Measurements from ENCODE around the gene NOS1AP.
"Not testable (repeated sequence)": the region's sequence is repeated elsewhere in the genome, so short reads cannot be mapped to it uniquely, and the experiment has no call there.

NOS1AP gene

DNA sequence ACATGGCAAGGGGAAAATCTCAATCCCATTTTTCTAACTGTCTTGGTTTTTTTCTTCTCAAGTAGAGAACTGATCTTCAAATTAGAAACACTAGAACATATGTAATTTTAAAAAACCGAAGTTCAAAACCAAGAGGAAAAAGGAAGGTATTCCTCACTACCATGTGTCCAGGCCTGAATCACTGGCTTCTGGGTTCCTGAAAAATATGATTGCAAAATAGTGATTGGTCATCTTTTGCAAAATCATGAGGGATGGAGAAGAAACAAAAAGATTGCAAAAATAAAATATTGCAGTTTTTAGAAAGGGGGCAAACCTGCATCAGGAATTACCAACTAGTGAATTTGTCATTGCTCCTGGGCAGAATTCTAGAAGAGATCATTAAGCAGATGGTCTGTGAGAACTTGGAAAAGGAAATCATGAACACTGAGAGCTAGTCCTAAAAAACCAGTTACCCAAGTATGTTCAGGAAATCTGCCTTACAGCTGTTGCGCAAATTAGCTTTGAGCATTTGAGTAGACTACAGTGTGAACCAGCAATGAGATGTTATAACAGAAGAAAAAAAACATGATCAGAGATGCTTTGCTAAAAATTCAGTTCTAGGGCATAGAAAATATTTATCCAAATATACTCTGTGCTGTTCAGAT, 257.8 kb downstream of the NOS1AP start:
- no peak for DNase-seq
- Mint-ChIP-seq H3K27me3 (peaks cover 2% of the 10 kb centered on the region), H3K9me3 (no peaks in the 10 kb centered on the region), H3K36me3 (ENCODE audit: low read depth) (no peaks in the 10 kb centered on the region), H3K27ac (no peak overlapping the region), H3K4me3 (no peak overlapping the region), H3K4me1 (no peaks in the 10 kb centered on the region)
- ATAC-seq: no peak

DNA sequence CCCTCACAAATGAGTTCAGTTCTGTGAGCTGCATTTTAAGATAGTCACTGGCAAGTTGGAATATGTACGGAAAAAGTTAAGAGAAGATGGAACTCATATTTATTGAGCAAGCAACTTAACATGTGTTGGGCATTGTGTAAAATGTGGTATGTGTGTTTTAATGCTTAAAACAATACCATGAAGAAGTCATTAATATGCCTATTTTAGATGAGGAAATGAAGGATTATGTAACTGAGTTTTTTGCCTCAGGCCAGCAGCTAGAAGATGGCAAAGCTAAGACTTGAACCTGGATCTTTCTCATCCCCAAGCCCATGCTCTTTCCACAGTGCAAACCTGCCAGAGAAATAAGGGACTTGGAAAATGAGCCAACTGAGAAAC, 258.3 kb downstream of the NOS1AP start:
- Mint-ChIP-seq H3K27ac (no peak overlapping the region), H3K27me3 (peaks cover 2% of the 10 kb centered on the region), H3K36me3 (ENCODE audit: low read depth) (no peaks in the 10 kb centered on the region), H3K4me1 (no peaks in the 10 kb centered on the region), H3K9me3 (no peaks in the 10 kb centered on the region), H3K4me3 (no peak overlapping the region)
- no peak for ATAC-seq
- DNase-seq: no peak

DNA sequence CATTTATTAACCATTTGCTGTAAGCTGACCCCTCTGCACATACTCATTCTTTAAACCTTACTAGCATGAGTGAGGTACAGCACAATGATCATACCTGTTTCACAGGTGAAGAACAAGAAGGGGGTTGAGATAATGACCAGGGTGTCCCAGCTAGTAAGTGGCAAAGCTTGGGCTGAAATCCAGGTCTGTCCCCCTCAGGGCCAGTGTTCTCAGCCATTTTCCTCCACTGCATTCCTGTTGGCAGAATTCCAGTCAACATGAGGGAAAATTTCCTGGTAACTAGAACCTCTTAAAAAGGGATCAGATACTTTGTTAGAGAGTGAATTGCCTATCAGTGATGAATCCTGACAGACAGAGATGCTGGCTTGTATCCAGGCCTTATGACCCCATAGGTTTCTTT, 259.0 kb downstream of the NOS1AP start:
- Mint-ChIP-seq H3K27ac (no peak overlapping the region), H3K4me1 (no peaks in the 10 kb centered on the region), H3K36me3 (ENCODE audit: low read depth) (no peaks in the 10 kb centered on the region), H3K9me3 (no peaks in the 10 kb centered on the region), H3K27me3 (peaks cover 2% of the 10 kb centered on the region), H3K4me3 (no peak overlapping the region)
- ATAC-seq: no peak
- DNase-seq: no peak

DNA sequence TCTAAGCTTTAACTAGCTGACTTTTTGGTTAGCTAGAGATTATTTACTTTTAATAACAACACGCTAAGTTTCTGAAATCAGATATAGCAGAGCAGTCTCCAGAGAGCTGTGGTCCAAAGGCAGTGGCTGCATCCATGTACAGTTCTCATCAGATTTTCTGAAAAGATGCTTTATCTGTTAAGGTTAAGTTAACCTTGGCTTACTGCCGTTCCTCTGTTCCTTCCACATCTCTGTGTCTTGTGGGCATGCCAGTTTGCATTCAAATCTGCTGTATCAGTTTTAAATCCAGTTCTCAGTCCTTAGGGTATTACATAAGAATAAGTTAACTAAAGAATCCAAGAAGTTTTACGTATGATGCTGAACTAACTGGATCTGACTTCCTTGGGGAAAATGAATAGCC, 260.3 kb downstream of the NOS1AP start:
- Mint-ChIP-seq H3K36me3 (ENCODE audit: low read depth) (no peaks in the 10 kb centered on the region), H3K27me3 (peaks cover 5% of the 10 kb centered on the region), H3K4me3 (no peak overlapping the region), H3K4me1 (no peaks in the 10 kb centered on the region), H3K27ac (no peak overlapping the region), H3K9me3 (no peaks in the 10 kb centered on the region)
- DNase-seq (no peak), ATAC-seq (no peak)

DNA sequence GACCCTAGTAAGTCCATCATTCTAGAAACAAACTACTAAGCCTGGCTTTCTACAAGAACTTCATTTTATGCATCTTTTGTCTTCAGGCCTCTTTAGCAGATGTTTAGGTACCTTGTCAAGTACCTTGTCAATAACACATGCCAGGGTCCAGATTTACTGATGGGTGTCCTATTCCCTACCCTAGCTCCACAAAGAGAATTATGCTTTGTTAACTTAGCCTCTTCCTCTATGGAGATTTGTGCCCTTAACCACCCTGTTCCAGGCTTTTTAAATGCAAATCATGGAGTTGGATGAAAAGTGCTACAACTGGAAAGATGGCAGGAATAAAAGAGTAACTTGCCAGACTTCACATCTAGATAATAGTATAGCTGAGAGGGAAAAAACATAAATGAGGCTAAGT, 264.5 kb downstream of the NOS1AP start:
- Mint-ChIP-seq H3K4me3 (no peak overlapping the region), H3K27me3 (peaks cover 5% of the 10 kb centered on the region), H3K36me3 (ENCODE audit: low read depth) (no peaks in the 10 kb centered on the region), H3K4me1 (no peaks in the 10 kb centered on the region), H3K9me3 (no peaks in the 10 kb centered on the region), H3K27ac (no peak overlapping the region)
- DNase-seq (no peak), ATAC-seq (no peak)

DNA sequence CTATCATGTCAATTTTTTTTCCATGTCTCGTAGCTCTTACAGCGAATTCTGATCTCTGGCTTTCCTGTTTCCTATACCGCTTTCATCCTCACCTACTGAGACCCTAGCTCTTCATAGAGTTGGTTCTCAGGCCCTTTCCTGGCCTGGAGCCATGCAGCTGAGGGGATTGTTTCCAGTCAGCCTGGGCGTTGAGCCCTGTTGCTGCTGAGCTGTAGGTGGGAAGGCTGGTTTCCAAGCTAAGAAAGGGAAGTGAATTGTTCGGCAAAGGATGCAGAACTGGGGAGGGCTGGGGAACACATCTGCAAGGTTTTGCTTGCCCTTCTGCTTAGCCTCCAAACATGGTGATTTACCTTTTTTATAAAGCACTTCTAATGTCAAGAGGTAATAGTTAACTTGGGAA, 265.6 kb downstream of the NOS1AP start:
- DNase-seq (no peak), ATAC-seq (no peak)
- Mint-ChIP-seq H3K36me3 (ENCODE audit: low read depth) (no peaks in the 10 kb centered on the region), H3K27ac (no peak overlapping the region), H3K4me1 (no peaks in the 10 kb centered on the region), H3K27me3 (peaks cover 5% of the 10 kb centered on the region), H3K9me3 (no peaks in the 10 kb centered on the region), H3K4me3 (no peak overlapping the region)

DNA sequence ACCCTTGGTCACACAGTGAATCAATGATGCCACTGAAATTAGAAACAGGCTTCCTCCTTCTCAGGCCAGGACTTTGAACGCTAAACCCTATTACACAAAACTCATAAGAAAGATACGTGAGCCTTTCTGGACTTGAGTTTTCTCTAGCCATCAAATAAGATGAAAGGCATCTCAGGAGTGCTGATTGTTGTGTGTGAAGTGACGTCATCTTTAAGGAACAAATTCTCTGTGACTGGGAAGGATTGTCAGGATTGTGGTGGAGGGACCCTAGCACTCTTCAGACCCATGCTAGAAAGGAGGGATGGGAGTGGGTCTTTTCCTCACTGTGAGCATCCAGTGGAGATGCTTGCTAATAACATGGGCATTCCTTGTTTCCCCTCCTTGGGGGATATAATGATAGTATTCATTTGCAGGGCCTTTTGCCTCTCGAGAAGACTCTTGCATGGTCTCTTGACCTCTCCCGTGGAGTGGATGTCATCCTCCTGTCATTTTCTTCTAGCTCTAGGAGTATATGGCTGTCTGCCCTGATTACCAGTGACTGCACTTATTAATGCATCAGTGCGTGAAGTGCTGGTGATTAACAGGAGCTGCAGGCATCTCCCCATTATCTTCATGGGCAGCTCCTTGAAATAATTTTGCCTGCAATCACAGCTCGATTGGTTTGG, 267.3 kb downstream of the NOS1AP start:
- no peak overlapping the region for H3K27ac Mint-ChIP-seq
- H3K36me3 Mint-ChIP-seq (ENCODE audit: low read depth): no peaks in the 10 kb centered on the region
- no peak overlapping the region for H3K4me3 Mint-ChIP-seq
- no peaks in the 10 kb centered on the region for H3K4me1 Mint-ChIP-seq
- no peak for ATAC-seq
- no peaks in the 10 kb centered on the region for H3K9me3 Mint-ChIP-seq
- peaks cover 5% of the 10 kb centered on the region for H3K27me3 Mint-ChIP-seq
- no peak for DNase-seq

DNA sequence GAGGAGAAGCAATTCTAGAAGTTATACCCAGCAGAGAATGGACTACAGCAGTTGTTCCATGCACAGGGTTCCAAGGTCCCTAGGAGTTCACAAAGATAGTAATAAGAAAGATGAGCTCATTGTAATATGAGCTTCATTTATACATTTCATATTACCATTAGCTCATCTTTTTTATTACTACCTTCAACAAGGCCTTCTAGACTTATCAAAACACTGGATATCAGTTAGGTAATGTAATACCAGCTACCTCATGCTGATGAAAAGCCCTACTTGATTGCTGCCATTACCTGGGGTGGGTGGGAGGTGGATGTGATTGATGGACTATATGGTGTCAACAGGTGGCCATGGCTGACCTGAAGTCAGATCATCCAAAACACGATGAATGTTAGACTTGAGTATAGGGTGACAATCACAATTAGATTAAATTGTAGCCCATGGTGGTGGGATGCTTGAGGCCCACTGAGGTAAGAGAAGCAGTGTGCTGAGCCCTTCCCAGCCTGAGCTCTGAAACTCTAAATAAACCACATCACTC, 273.0 kb downstream of the NOS1AP start:
- Mint-ChIP-seq H3K27me3 (peaks cover 3% of the 10 kb centered on the region), H3K36me3 (ENCODE audit: low read depth) (no peaks in the 10 kb centered on the region)
- no peak for DNase-seq

DNA sequence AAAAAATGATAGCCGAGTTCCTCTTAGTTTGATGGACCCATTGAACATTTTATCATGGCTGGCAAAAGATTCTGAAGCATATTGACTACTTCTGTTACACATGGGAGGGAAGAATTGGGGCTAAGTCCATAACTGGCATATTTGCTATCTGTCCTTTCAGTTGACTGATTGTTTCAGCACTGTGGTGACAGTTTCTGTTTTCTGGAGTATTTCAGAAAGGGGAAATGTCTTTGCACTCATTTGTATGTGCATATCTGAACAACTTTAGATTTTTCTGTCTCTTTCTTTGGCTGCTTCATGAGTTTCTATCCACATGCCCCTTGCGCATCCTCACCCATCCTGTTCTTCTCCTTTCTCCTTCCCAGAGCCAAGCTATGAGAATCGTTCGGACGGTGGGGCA, 274.0 kb downstream of the NOS1AP start:
- Mint-ChIP-seq H3K4me3 (no peak overlapping the region), H3K27ac (no peak overlapping the region), H3K27me3 (peaks cover 3% of the 10 kb centered on the region), H3K4me1 (no peaks in the 10 kb centered on the region), H3K36me3 (ENCODE audit: low read depth) (no peaks in the 10 kb centered on the region), H3K9me3 (no peaks in the 10 kb centered on the region)
- no peak for DNase-seq
- no peak for ATAC-seq

More for the DNA sequence above, 273.0 kb downstream of the NOS1AP start:
- no peaks in the 10 kb centered on the region for H3K4me1 Mint-ChIP-seq
- no peak overlapping the region for H3K27ac Mint-ChIP-seq
- H3K9me3 Mint-ChIP-seq: no peaks in the 10 kb centered on the region
- no peak for ATAC-seq
- H3K4me3 Mint-ChIP-seq: no peak overlapping the region

DNA sequence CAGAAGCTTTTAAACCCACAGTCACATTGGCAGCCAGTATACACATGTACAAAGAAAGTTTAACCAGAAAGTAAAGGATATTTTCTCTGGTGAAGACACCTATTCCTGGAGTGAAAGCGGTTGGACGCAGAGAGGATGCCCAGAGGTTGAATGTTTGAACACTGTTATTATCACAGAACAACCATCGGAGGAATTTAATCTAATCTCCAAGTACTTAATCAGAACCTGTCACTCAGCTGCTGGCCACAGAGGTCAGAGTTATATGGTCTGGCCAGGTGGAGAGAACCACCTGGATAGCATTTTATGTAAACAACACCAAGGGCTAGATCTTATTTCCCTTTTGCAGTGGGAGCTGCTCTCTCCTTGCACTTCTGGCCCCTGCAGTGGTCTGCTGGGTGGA, 277.8 kb downstream of the NOS1AP start:
- no peak overlapping the region for H3K27ac Mint-ChIP-seq
- H3K4me3 Mint-ChIP-seq: no peak overlapping the region
- H3K4me1 Mint-ChIP-seq: no peaks in the 10 kb centered on the region
- DNase-seq (no peak), ATAC-seq (no peak)
- H3K27me3 Mint-ChIP-seq: peaks cover 1% of the 10 kb centered on the region
- no peaks in the 10 kb centered on the region for H3K36me3 Mint-ChIP-seq (ENCODE audit: low read depth)
- H3K9me3 Mint-ChIP-seq: no peaks in the 10 kb centered on the region

DNA sequence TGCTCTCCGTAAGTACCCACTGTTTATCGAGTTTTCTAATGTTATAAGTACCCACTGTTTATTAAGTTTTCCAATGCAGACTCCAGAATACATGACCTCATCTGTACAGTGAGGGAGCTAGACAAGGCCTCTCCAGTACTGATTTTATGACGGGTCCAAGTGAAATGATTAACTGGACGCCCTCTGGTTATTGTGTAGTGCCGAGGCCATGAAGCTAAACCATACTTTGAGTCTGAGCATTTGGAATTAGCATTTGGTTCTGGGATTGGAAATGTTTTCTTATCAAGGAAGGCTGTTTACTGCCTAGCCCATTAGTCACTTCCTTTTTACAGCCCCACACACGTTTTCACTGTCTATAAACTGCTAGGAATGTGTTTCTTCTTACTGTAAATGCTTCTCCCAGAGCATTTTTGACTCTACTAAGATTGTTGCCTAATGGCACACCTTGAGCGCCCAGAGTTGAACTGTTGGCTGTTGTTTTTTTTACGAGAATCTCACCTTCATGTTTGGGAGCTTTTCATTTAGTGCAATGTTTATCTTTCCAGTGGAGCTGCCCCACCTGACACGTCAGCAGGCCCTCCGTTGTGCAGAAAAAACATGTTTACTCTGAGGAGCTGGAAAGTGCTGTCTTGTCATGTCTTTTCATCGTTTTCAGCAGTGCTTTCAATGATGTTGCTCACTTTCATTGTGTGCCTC, 280.3 kb downstream of the NOS1AP start:
- Mint-ChIP-seq H3K4me1 (no peaks in the 10 kb centered on the region), H3K27ac (no peak overlapping the region), H3K27me3 (peaks cover 4% of the 10 kb centered on the region), H3K4me3 (no peak overlapping the region), H3K9me3 (no peaks in the 10 kb centered on the region), H3K36me3 (ENCODE audit: low read depth) (no peaks in the 10 kb centered on the region)
- DNase-seq (no peak), ATAC-seq (no peak)

DNA sequence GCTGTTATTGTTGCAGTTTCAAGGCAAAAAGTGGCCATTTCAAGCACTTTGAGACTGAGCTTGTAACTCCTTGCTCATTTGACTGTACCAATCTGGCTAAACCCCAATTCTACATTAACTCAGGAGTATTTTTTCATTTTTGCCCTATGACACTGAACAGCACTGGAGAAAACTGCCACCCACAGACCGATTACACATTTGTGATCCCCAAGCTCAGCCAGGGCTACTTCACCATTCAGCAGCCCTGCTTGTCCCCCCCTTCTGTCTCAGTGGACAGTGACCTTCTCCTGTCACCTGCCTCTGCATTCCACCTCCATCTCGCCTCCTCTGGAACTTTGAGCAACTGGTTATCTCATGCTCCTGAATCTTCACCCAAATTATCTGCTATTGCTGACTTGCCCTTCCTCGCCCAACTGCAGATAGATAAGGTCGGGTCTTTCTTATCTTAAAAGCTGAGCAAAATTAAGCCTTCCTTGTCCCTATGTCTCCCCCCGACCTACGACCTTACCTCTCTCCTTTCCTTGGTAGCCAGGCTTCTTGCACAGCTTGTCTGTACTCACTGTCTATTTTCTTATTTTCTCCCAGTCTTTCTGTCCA, 281.9 kb downstream of the NOS1AP start:
- DNase-seq (no peak), ATAC-seq (no peak)
- Mint-ChIP-seq H3K27me3 (peaks cover 4% of the 10 kb centered on the region), H3K4me1 (no peaks in the 10 kb centered on the region), H3K4me3 (no peak overlapping the region), H3K9me3 (no peaks in the 10 kb centered on the region), H3K36me3 (ENCODE audit: low read depth) (no peaks in the 10 kb centered on the region), H3K27ac (no peak overlapping the region)

DNA sequence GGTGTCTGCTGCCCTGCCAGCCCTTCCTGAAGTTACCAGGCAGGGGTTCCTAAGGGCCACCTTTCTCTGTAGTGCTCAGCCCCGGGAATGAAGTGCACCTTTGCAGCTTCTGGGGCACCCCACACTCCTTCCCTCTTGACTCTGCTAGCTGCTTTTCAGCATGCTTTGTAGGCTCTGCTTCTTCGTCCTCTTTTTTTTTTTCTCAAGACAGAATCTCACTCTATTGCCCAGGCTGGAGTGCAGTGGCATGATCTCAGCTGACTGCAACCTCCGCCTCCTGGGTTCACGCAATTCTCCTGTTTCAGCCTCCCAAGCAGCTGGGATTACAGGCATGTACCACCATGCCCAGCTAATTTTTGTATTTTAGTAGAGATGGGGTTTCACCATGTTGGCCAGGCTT, 282.4 kb downstream of the NOS1AP start:
- not testable (repeated sequence) for ATAC-seq; H3K4me1 Mint-ChIP-seq; H3K9me3 Mint-ChIP-seq; H3K27me3 Mint-ChIP-seq; DNase-seq; H3K4me3 Mint-ChIP-seq; H3K36me3 Mint-ChIP-seq (ENCODE audit: low read depth); H3K27ac Mint-ChIP-seq

DNA sequence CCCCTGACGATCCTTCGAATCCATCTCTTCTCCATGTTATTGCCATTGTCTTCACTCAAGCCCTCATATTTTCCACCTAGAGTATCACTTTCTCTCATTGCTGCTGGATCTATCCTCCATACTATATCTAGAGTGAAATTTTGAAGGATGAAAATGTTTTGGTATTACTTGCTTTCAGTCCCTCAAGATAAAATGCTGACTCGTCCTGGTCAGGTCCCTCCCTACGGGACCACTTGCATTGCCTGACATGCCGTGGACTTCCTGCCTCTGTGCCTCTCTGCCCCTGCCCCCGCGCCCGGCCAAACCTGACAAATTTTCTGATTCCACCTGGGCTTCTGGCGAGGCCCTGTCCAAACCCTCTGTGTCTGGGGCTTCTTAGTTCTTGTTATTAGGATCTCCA, 283.6 kb downstream of the NOS1AP start:
- Mint-ChIP-seq H3K27me3 (peaks cover 4% of the 10 kb centered on the region), H3K36me3 (ENCODE audit: low read depth) (no peaks in the 10 kb centered on the region), H3K9me3 (no peaks in the 10 kb centered on the region), H3K27ac (no peak overlapping the region), H3K4me1 (no peaks in the 10 kb centered on the region), H3K4me3 (no peak overlapping the region)
- no peak for ATAC-seq
- no peak for DNase-seq

DNA sequence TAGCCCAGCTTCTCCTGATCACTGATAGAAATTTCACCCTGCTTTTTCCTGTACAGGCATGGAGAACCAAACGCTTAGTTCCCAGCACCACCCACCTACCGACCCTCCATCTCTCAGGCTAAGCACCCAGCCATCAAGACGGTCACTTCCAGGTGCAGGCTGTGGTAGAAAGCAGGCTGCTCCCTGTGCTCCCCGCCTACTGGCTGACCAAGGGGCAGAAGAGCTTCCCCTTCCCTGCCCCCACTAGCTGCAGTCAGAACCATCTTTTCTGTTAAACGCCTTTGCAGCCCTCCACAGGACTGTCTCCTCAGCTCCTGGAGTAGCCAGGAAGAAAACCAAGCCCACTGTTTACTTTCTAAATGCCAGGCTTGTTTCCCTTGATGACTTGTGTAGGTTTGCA, 284.2 kb downstream of the NOS1AP start:
- H3K27me3 Mint-ChIP-seq: peaks cover 4% of the 10 kb centered on the region
- H3K36me3 Mint-ChIP-seq (ENCODE audit: low read depth): no peaks in the 10 kb centered on the region
- H3K4me1 Mint-ChIP-seq: no peaks in the 10 kb centered on the region
- ATAC-seq: no peak
- H3K27ac Mint-ChIP-seq: no peak overlapping the region
- no peak for DNase-seq
- no peak overlapping the region for H3K4me3 Mint-ChIP-seq
- H3K9me3 Mint-ChIP-seq: no peaks in the 10 kb centered on the region
